Measurements from ENCODE around the gene WDR88. TPM values are rescaled to one million over a fixed set of nuclear protein-coding genes. Genes with fewer than 3 reads are reported as not detected.

WDR88 gene
- polyA plus RNA-seq, 2 of the 4 experiments (the other 2 are of a cell fraction) = 0.04 TPM; not detected in 1

- no peak for ATAC-seq
- no peak overlapping the region for H3K27ac ChIP-seq
- WGBS (ENCODE audit: missing lambda C conversion rate) = 89% methylated on average over 11 of the region's 11 CpGs
These were observed 20.3 kb upstream of the WDR88 start for GRCh38 chr19:33111587-33111986.

GRCh38 chr19:33114312-33114711 lies 17.6 kb upstream of the WDR88 start:
- DNase-seq (ENCODE audit: low read depth in 1 of 2, low spot score in 1 of 2) = no peak

More at GRCh38 chr19:33111587-33111986, 20.3 kb upstream of the WDR88 start:
- H3K4me1 ChIP-seq = no peaks in the 10 kb centered on the region
- no peaks in the 10 kb centered on the region for H3K9me3 ChIP-seq
- no peak for FAIRE-seq
- H3K4me2 ChIP-seq = no peak overlapping the region
- ChIA-PET POLR2A (no interaction called here), CTCF (interaction anchor here (3.5 to 9.6 kb wide), 3 partner anchors 12 to 134 kb away, joined by 10 to 349 read pairs (median 65); partner anchors contain the start of genes CEP89 and FAAP24)
- TF ChIP-seq NR3C1 (IDR thresholded peaks at IDR 0.05) = no peak
- no peak for TF ChIP-seq USF2 (IDR thresholded peaks at IDR 0.05)
- no peak for TF ChIP-seq BCL3 (IDR thresholded peaks at IDR 0.05)
- no peak for TF ChIP-seq JUNB (IDR thresholded peaks at IDR 0.05)
- no peak for TF ChIP-seq HES2 (IDR thresholded peaks at IDR 0.05)
- TF ChIP-seq KDM5A (IDR thresholded peaks at IDR 0.05) = no peak
- no peak for TF ChIP-seq ESRRA (IDR thresholded peaks at IDR 0.05; ENCODE audit: borderline replicate concordance, low read length)
- TF ChIP-seq RCOR1 (IDR thresholded peaks at IDR 0.05; ENCODE audit: low read depth, low read length) = no peak
- no peak for TF ChIP-seq CHD2 (IDR thresholded peaks at IDR 0.05; ENCODE audit: low read length, partially characterized antibody)
- no peak for TF ChIP-seq ELK1 (IDR thresholded peaks at IDR 0.05; ENCODE audit: low read depth, low read length)
- TF ChIP-seq CEBPB (IDR thresholded peaks at IDR 0.05) = no peak
- TF ChIP-seq KDM1A (IDR thresholded peaks at IDR 0.05; ENCODE audit: low read depth) = no peak
- TF ChIP-seq RFX5 (IDR thresholded peaks at IDR 0.05) = no peak
- no peak for TF ChIP-seq MAZ (IDR thresholded peaks at IDR 0.05; ENCODE audit: borderline replicate concordance, low read depth, low read length)
- no peak for TF ChIP-seq PHF8 (IDR thresholded peaks at IDR 0.05; ENCODE audit: borderline replicate concordance, low read depth)
- no peak for TF ChIP-seq ZFP36 (IDR thresholded peaks at IDR 0.05; ENCODE audit: borderline replicate concordance, partially characterized antibody)
- no peak for TF ChIP-seq ZC3H11A (IDR thresholded peaks at IDR 0.05)
- no peak for TF ChIP-seq NFE2L2 (conservative IDR thresholded peaks at IDR 0.05; ENCODE audit: low read length)
- TF ChIP-seq MAX (IDR thresholded peaks at IDR 0.05) = no peak
- TF ChIP-seq E2F6 (IDR thresholded peaks at IDR 0.05; ENCODE audit: borderline replicate concordance, low read depth) = no peak
- DNase-seq (ENCODE audit: low read depth in 1 of 2, low spot score in 1 of 2) = no peak
- no peak overlapping the region for H3K4me3 ChIP-seq

More at GRCh38 chr19:33114312-33114711, 17.6 kb upstream of the WDR88 start:
- Histone ChIP-seq H3K27ac (no peak overlapping the region), H3K4me1 (0 out of 3 replicates have a peak, but pooled peaks cover 3% of the 10 kb centered on the region), H3K4me3 (no peak overlapping the region), H3K9me3 (no peaks in the 10 kb centered on the region), H3K4me2 (no peak overlapping the region)
- 78% methylated on average over 4 of the region's 4 CpGs for WGBS (ENCODE audit: missing lambda C conversion rate)
- TF ChIP-seq PBX3 (IDR thresholded peaks at IDR 0.05) (no peak), TFCP2L1 (CRISPR knock-in tag; IDR thresholded peaks at IDR 0.05) (no peak), TP53 (CRISPR knock-in tag; IDR thresholded peaks at IDR 0.05) (no peak), CTCF (IDR thresholded peaks at IDR 0.05) (no peak), FOXS1 (CRISPR knock-in tag; IDR thresholded peaks at IDR 0.05) (no peak), CBX8 (IDR thresholded peaks at IDR 0.05) (no peak), HEYL (CRISPR knock-in tag; IDR thresholded peaks at IDR 0.05) (no peak), JUN (IDR thresholded peaks at IDR 0.05) (no peak), RFX5 (IDR thresholded peaks at IDR 0.05) (no peak)
- ChIA-PET CTCF (interaction anchor here (0.7 to 9.6 kb wide), 9 partner anchors 9 to 136 kb away, joined by 3 to 349 read pairs (median 4); partner anchors contain the start of genes CEP89 and FAAP24), POLR2A (no interaction called here)
- FAIRE-seq = no peak
- no peak for ATAC-seq

Data from A549 (cell line).